Measurements from ENCODE around the gene CCDC71. TPM values are rescaled to one million over a fixed set of nuclear protein-coding genes. Genes with fewer than 3 reads are reported as not detected.

Gene CCDC71
- total and polyA plus RNA-seq, 2 experiments from 2014 or later: 0.60 to 36.5 TPM

DNA sequence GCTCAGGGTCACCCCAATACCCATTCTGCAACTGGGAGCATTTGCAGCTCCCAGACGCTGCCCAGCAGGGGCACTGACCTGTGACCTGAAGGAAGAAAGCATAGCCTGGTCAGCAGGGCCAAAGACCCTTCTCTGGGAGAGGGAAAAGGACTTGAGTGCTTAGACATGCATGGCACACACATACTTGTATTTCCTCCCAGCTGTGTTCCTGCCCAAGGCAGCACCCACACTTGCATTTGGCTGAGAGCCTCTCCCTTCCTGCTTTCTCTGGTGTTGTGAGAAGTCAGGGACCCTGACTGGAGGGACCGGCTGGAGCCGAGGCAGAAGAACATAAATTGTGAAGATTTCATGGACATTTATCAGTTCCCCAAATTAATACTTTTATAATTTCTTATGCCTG, 26.1 kb downstream of the CCDC71 start:
- WGBS (ENCODE audit: low lambda C conversion rate, missing lambda C conversion rate): 81% methylated on average over 3 of the region's 3 CpGs
- Histone ChIP-seq H4K20me1 (ENCODE audit: insufficient read depth, poor library complexity, severe bottlenecking) (no peaks in the 10 kb centered on the region), H3K27me3 (no peaks in the 10 kb centered on the region), H3K36me3 (replicated peaks; ENCODE audit: insufficient read depth, low read depth) (no peaks in the 10 kb centered on the region), H3K4me3 (no peak overlapping the region), H3K79me2 (no peaks in the 10 kb centered on the region), H3K27ac (no peak overlapping the region), H3K4me2 (no peak overlapping the region), H3K4me1 (ENCODE audit: insufficient read depth) (no peaks in the 10 kb centered on the region), H2AFZ (no peak overlapping the region), H3K9me3 (ENCODE audit: low read depth) (no peaks in the 10 kb centered on the region), H3K9me2 (replicated peaks; ENCODE audit: insufficient read depth) (no peaks in the 10 kb centered on the region)
- TF ChIP-seq, protein P1, sequence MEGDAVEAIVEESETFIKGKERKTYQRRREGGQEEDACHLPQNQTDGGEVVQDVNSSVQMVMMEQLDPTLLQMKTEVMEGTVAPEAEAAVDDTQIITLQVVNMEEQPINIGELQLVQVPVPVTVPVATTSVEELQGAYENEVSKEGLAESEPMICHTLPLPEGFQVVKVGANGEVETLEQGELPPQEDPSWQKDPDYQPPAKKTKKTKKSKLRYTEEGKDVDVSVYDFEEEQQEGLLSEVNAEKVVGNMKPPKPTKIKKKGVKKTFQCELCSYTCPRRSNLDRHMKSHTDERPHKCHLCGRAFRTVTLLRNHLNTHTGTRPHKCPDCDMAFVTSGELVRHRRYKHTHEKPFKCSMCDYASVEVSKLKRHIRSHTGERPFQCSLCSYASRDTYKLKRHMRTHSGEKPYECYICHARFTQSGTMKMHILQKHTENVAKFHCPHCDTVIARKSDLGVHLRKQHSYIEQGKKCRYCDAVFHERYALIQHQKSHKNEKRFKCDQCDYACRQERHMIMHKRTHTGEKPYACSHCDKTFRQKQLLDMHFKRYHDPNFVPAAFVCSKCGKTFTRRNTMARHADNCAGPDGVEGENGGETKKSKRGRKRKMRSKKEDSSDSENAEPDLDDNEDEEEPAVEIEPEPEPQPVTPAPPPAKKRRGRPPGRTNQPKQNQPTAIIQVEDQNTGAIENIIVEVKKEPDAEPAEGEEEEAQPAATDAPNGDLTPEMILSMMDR (IDR thresholded peaks at IDR 0.05; ENCODE audit: poor library complexity): no peak
- TF ChIP-seq EZH2 (IDR thresholded peaks at IDR 0.05; ENCODE audit: borderline replicate concordance) (no peak), EZH2phosphoT487 (IDR thresholded peaks at IDR 0.05; ENCODE audit: low read depth, severe bottlenecking, unreplicated experiment) (no peak)
- DNase-seq (ENCODE audit: low spot score): no peak

DNA sequence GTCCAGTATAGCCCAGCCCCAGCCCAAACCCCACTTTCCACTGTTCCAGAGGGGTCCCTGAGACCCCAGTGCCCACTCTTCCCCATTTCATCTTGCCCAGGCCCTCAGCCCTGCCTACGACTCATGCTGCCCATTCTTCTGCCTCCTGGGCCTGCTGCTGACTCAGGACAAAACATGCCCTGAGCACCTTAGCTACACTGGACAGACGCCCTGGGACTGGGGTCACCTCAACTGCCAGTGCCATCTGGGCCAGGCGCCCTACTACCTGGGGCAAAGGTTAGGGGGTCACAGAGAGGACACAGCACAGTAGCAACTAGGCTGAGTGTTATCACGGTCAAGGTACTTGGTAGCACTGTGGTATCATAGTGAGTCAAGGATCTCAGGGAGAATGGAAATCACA, 30.6 kb downstream of the CCDC71 start:
- Histone ChIP-seq H3K36me3 (replicated peaks; ENCODE audit: insufficient read depth, low read depth) (no peaks in the 10 kb centered on the region), H3K4me2 (no peak overlapping the region), H3K27me3 (no peaks in the 10 kb centered on the region), H3K4me3 (no peak overlapping the region), H3K9me2 (replicated peaks; ENCODE audit: insufficient read depth) (no peaks in the 10 kb centered on the region), H3K4me1 (ENCODE audit: insufficient read depth) (peaks cover 19% of the 10 kb centered on the region), H3K9me3 (ENCODE audit: low read depth) (no peaks in the 10 kb centered on the region), H4K20me1 (ENCODE audit: insufficient read depth, poor library complexity, severe bottlenecking) (no peaks in the 10 kb centered on the region), H3K27ac (no peak overlapping the region), H2AFZ (no peak overlapping the region), H3K79me2 (peaks cover 23% of the 10 kb centered on the region)
- no peak for DNase-seq (ENCODE audit: low spot score)
- 76% methylated on average over 4 of the region's 4 CpGs for WGBS (ENCODE audit: low lambda C conversion rate, missing lambda C conversion rate)
- TF ChIP-seq EZH2phosphoT487 (IDR thresholded peaks at IDR 0.05; ENCODE audit: low read depth, severe bottlenecking, unreplicated experiment) (no peak), EZH2 (IDR thresholded peaks at IDR 0.05; ENCODE audit: borderline replicate concordance) (no peak)
- TF ChIP-seq, protein P1 (IDR thresholded peaks at IDR 0.05; ENCODE audit: poor library complexity): no peak

DNA sequence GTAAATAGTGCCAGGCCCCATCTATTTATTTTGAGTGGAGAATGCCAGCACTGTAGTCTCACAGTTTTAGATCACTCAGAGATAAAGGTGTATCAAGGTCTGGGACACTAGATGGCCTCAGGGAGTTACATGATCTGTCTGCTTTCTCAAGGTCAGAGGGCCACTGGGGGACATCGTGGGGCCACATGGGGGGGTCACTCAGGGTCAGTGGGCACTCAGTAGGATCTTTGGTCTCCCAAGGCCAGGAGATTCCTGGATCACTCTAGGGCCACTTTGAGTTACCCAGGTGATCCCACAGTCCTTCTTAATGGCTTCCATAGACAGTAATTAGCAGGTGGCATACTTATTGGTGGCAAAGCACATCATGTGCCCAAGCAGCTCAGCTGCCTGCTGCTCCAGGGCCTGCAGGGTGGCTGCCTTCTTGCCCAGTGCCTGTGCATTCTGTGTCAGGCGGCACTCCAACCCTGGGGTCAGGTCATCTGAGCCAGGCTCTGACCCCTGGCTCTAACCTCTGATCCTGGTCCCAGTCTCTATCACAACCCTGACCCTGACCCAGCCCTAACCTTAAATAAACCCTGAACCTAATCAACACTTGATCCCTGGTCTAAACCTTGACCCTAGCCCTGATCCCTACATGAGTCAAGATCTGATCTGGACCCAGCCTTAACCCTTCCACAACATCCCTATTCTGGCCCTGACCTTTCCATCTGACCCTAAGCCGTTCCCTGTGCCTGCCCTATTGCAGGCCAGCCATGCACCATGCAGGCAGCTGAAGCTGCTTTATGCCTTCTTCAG, 31.5 kb downstream of the CCDC71 start:
- Histone ChIP-seq H3K79me2 (peaks cover 28% of the 10 kb centered on the region), H3K4me2 (peak overlapping the region; percentile 99), H3K27me3 (no peaks in the 10 kb centered on the region), H3K36me3 (replicated peaks; ENCODE audit: insufficient read depth, low read depth) (no peaks in the 10 kb centered on the region), H3K9me3 (ENCODE audit: low read depth) (no peaks in the 10 kb centered on the region), H3K4me3 (no peak overlapping the region), H3K4me1 (ENCODE audit: insufficient read depth) (peaks cover 19% of the 10 kb centered on the region), H2AFZ (peak overlapping the region; percentile 99), H3K9me2 (replicated peaks; ENCODE audit: insufficient read depth) (no peaks in the 10 kb centered on the region), H3K27ac (no peak overlapping the region), H4K20me1 (ENCODE audit: insufficient read depth, poor library complexity, severe bottlenecking) (no peaks in the 10 kb centered on the region)
- TF ChIP-seq, protein P1 (IDR thresholded peaks at IDR 0.05; ENCODE audit: poor library complexity): peak; percentile 18
- TF ChIP-seq EZH2phosphoT487 (IDR thresholded peaks at IDR 0.05; ENCODE audit: low read depth, severe bottlenecking, unreplicated experiment): no peak
- no peak for TF ChIP-seq EZH2 (IDR thresholded peaks at IDR 0.05; ENCODE audit: borderline replicate concordance)
- no peak for DNase-seq (ENCODE audit: low spot score)
- 63% methylated on average over 3 of the region's 3 CpGs for WGBS (ENCODE audit: low lambda C conversion rate, missing lambda C conversion rate)

Measured in hepatocyte (in vitro differentiated cells).